Activated gamma-delta T cell treated with Interleukin-2 at 50 U/mL for 16 hours (primary cell): ENCODE measurements around the gene MARCO.
"Not testable (repeated sequence)": the region's sequence is repeated elsewhere in the genome, so short reads cannot be mapped to it uniquely, and the experiment has no call there.

Source experiments
- DNase-seq: peaks from one replicate; pipeline ENCODE4 v3.0.0-alpha.2; 2020

MARCO gene

DNA sequence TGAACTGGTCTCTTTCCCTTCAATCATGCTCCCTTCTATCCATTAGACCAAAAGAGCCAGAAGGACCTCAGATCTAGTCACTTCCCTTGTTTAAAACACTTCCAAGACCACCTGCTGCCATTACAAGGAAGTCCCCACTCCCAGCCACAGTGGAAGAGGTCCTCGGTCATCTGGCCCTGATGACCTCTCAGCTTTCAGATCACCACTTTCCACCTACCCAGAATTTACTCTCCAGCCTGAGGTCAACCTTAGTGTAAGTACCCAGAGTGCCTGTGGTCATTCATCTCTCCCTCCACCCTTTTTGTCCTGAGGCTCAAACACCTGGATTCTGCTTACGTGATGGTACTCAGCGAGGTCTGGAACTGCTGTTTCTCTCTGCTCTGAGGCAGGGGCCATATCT lies 67.1 kb downstream of the MARCO start:
- no peak for DNase-seq

GRCh38 chr2:119010336-119010735 lies 68.3 kb downstream of the MARCO start:
- DNase-seq, result no peak

GRCh38 chr2:119011162-119011909 lies 69.3 kb downstream of the MARCO start:
- no peak for DNase-seq

- DNase-seq, result no peak
Measured at GRCh38 chr2:119011910-119012209, 69.9 kb downstream of the MARCO start.

GRCh38 chr2:119012345-119013301 lies 70.6 kb downstream of the MARCO start:
- no peak for DNase-seq

DNA sequence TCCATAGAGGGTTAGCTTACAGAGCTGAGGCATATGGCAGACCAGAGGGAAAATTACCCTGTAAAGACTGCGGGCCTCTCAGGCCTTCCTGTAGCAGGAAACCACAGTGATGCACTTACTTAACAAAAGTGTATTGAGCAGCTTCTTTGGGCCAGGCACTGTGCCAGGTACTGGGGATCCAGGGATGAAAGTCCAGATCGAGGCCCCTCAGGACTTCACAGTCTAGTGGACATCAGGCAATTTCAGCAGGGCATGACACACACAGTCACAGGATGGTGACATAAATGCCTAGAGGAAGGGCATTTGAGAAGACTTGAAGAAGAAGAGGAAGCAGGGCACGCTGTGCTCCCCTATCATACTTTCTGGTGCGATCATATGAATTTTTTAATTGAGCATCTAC lies 71.7 kb downstream of the MARCO start:
- no peak for DNase-seq

- DNase-seq, result no peak
Measured at GRCh38 chr2:119015845-119016244, 73.9 kb downstream of the MARCO start.

DNA sequence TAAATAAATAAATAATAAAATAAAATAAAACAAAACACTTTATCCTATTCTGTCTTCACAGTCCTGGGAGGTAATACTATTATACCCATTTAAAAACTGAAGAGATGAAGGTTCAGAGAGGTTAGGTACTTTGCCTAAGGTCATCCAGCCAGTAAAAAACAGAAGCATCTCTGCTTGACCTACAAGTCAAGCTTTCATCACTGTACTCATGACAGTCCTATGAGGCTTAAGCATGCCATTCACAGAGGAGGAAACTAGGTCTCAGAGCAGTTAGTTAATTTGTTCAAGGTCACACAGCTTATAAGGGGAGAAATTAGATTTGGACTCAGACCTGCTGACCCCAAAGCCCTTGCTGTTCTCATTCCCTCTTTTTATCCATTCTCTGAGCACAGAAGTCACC lies 77.5 kb downstream of the MARCO start:
- DNase-seq, result no peak

GRCh38 chr2:119022678-119023077 lies 80.7 kb downstream of the MARCO start:
- DNase-seq, result no peak

DNA sequence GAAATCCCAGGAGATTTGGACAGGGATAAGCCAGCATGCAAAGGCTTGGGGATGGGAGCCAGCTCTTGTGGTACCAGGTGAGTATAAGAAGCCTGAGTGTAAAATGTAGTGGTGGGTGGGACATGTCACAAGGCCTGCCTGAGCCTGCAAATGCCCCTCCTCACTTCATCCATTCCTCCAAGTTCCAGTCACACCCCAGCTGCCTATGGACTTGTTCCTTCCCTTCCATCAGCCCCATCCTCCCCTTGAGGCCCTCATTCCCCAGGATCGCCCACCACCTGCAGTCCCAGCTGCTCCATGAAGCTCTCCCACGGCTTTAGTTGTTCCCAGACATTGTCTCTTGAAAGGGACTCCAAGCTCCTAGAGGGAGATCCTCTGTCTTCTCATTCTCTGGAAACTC lies 81.5 kb downstream of the MARCO start:
- DNase-seq, result no peak

GRCh38 chr2:119024152-119024551 lies 82.2 kb downstream of the MARCO start:
- no peak for DNase-seq

DNA sequence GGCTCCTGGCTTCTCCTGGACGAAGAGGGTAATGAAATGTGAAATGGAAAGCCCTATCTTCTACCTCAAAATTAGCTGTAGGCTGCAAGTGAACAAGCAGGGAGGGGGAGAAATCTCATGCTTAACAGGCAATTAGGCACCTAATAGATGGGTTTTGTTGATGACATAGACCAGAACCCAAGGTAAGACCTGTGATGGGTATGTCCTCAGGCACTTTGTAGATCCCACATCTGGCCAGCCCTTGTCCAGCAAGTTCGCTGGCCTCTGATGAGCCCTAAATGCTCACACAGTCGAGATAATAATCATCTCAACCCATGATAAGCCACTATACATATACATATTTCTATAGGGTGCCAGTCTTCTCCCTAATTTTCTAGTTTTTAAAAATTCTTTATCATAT lies 82.6 kb downstream of the MARCO start:
- no peak for DNase-seq

GRCh38 chr2:119025013-119025412 lies 83.0 kb downstream of the MARCO start:
- no peak for DNase-seq

DNA sequence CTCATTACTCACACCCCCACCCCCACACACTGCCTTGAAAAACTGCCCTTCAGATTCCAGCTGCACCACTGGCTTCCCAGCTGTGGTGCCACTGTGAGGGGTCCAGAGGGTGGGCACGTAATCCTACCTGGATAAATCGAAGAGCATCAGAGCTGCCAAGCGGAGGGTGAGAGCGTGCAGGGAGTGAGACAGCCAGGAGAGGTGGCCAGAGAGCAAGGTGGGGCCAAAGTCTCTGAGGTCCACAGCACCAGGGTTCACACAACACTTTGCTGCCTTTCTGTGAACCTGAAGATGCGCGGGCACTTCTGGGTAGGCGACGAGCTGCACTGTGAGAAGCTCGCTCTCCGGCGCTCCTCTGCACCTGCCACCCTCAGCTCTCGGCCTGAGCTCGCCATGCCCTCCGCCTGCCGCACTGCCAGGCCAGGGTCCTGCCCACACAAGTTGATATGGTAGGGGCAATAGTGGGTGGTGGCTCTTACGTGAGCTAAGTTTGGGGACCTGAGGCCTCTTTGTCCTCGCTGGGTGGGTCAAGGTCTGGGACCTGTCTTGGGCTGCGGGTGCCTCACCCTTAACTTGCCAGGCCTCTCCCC lies 83.9 kb downstream of the MARCO start:
- no peak for DNase-seq

- DNase-seq, result no peak
Measured at GRCh38 chr2:119026890-119027289, 84.9 kb downstream of the MARCO start.

GRCh38 chr2:119028327-119029174 lies 86.6 kb downstream of the MARCO start:
- no peak for DNase-seq

DNA sequence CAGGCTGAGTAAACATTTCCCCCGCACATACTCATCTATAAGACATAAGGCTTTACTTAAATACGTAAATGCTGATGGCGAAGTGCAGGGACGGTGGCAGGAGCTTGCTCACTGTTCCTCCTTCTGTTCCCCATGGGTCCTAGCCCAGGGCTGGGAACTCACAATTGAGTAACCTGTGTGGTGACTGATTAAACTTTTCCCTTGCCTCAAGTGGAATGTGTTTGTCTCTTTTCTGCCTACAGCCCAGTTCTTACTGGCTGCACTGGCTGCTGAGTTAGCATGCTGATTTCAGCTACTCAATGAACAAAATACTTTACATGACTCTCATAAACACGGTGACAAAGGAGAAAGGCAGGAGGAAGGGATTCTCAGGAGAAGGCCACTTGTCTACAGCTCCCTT lies 87.3 kb downstream of the MARCO start:
- DNase-seq, result no peak

DNA sequence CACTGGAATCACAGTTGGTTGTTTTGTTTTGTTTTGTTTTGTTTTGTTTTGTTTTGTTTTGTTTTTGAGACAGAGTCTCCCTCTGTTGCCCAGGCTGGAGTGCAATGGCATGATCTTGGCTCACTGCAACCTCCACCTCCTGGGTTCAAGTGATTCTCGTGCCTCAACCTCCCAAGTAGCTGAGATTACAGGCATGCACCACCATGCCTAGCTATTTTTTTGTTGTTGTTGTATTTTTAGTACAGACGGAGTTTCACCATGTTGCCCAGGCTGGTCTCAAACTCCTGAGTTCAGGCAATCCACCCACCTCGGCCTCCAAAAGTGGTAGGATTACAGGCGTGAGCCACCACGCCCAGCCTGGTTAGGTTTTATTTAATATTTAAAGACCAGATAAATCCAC lies 95.9 kb downstream of the MARCO start:
- not testable (repeated sequence) for DNase-seq

- DNase-seq, result no peak
Measured at GRCh38 chr2:119040730-119041129, 98.7 kb downstream of the MARCO start.
